Measurements from ENCODE around the gene TMEM132C.

DNA sequence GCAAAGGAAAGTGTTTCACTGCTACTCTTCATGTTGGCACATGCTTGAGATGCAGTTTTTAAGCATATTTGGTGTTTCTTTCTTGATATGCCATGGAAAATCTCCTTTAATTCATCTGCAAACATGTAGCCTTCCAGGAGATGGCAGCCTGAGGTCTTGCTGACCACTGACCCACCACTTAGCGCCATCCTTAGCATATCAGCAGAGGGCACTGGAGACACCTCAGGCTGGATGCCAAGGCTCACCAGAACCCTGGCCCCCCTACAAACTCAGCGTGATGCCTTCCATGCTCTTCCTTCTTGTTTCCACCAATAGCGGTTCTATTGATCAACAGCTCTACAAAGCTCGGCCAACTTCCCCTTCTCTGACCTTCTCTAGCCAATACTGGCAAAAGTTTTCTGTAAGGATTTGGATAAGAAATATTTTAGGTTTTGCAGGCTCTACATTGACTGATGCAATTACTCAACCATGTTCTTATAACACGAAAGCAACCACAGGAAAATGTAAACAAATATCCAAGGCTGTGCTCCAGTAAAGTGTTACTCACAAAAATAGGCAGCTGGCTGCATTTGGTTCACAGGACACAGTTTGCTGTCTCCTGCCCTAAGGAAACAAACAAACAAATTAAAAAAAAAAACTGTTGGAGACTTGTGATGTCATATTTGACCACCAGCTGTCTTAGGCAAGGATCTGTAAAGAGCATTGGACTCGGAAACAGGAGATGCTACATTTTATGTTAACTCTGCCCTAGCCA is 347.0 kb downstream of the TMEM132C start:
- TF ChIP-seq, protein P1, sequence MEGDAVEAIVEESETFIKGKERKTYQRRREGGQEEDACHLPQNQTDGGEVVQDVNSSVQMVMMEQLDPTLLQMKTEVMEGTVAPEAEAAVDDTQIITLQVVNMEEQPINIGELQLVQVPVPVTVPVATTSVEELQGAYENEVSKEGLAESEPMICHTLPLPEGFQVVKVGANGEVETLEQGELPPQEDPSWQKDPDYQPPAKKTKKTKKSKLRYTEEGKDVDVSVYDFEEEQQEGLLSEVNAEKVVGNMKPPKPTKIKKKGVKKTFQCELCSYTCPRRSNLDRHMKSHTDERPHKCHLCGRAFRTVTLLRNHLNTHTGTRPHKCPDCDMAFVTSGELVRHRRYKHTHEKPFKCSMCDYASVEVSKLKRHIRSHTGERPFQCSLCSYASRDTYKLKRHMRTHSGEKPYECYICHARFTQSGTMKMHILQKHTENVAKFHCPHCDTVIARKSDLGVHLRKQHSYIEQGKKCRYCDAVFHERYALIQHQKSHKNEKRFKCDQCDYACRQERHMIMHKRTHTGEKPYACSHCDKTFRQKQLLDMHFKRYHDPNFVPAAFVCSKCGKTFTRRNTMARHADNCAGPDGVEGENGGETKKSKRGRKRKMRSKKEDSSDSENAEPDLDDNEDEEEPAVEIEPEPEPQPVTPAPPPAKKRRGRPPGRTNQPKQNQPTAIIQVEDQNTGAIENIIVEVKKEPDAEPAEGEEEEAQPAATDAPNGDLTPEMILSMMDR (IDR thresholded peaks at IDR 0.05) = no peak
- no peak for TF ChIP-seq POLR2AphosphoS5 (IDR thresholded peaks at IDR 0.05)
- no peak for TF ChIP-seq POLR2A (IDR thresholded peaks at IDR 0.05)
- no peak for TF ChIP-seq EP300 (IDR thresholded peaks at IDR 0.05)

All from sigmoid colon (tissue), 4 donors.